ENCODE results near the gene RNLS. TPM values are rescaled to one million over a fixed set of nuclear protein-coding genes. Genes with fewer than 3 reads are reported as not detected.

RNLS gene
- total RNA-seq, 1 donor from 2014 or later, result 1.7 TPM

DNA sequence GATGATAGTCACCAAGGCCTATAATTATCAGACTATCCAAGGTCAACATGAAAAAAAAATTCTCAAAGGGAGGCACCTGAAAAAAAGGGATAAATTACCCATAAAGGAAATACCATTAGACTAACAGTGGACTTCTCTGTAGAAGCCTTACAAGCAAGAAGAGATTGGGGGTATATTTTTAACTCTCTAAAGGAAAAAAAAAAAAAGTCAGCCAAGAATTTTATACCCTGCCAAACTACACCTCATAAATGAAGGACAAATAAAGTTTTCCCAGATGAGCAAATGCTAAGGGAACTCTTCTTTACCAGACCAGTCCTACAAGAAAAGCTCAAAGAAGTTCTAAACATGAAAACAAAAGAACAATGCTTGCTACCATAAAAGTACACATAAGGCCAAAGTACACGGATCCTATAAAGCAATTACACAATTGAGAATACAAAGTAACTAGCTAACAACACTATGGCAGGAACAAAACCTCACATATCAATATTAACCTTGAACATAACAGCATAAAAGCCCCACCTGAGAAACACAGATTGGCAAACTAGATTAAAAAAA is 263.1 kb downstream of the RNLS start:
- Mint-ChIP-seq H3K4me1 (ENCODE audit: unreplicated experiment) (no peaks in the 10 kb centered on the region), H3K27me3 (ENCODE audit: unreplicated experiment) (peaks cover under 1% of the 10 kb centered on the region), H3K27ac (ENCODE audit: unreplicated experiment) (no peak overlapping the region), H3K36me3 (ENCODE audit: unreplicated experiment) (no peaks in the 10 kb centered on the region), H3K4me3 (ENCODE audit: unreplicated experiment) (no peak overlapping the region), H3K9me3 (ENCODE audit: unreplicated experiment) (peaks cover 31% of the 10 kb centered on the region)
- DNase-seq (ENCODE audit: extremely low spot score, unreplicated experiment), result no peak
- TF ChIP-seq, protein P1, sequence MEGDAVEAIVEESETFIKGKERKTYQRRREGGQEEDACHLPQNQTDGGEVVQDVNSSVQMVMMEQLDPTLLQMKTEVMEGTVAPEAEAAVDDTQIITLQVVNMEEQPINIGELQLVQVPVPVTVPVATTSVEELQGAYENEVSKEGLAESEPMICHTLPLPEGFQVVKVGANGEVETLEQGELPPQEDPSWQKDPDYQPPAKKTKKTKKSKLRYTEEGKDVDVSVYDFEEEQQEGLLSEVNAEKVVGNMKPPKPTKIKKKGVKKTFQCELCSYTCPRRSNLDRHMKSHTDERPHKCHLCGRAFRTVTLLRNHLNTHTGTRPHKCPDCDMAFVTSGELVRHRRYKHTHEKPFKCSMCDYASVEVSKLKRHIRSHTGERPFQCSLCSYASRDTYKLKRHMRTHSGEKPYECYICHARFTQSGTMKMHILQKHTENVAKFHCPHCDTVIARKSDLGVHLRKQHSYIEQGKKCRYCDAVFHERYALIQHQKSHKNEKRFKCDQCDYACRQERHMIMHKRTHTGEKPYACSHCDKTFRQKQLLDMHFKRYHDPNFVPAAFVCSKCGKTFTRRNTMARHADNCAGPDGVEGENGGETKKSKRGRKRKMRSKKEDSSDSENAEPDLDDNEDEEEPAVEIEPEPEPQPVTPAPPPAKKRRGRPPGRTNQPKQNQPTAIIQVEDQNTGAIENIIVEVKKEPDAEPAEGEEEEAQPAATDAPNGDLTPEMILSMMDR (IDR thresholded peaks at IDR 0.05), result no peak

DNA sequence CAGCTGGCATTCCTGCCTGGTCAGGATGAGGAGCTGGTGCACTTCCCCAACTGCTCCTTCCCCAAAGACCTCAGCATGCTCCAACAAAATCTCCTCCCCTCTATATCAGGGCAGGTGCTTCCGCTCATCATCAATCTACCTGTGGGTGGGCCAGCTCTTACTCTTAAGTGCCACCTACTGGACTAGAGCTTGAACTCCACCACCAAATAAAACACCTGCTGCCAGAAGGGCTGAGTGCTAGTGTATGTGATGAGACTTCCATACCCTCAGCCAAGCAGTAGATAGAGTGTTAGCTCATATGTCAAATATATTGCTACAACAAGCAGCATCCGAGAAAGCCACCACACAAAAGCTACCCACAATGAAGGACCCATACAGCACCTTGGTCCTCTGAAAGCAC is 264.3 kb downstream of the RNLS start:
- Mint-ChIP-seq H3K36me3 (ENCODE audit: unreplicated experiment) (no peaks in the 10 kb centered on the region), H3K9me3 (ENCODE audit: unreplicated experiment) (peaks cover 31% of the 10 kb centered on the region), H3K4me3 (ENCODE audit: unreplicated experiment) (no peak overlapping the region), H3K27ac (ENCODE audit: unreplicated experiment) (no peak overlapping the region), H3K4me1 (ENCODE audit: unreplicated experiment) (no peaks in the 10 kb centered on the region), H3K27me3 (ENCODE audit: unreplicated experiment) (peaks cover 7% of the 10 kb centered on the region)
- TF ChIP-seq, protein P1 (IDR thresholded peaks at IDR 0.05), result peak; percentile 31
- DNase-seq (ENCODE audit: extremely low spot score, unreplicated experiment), result no peak

DNA sequence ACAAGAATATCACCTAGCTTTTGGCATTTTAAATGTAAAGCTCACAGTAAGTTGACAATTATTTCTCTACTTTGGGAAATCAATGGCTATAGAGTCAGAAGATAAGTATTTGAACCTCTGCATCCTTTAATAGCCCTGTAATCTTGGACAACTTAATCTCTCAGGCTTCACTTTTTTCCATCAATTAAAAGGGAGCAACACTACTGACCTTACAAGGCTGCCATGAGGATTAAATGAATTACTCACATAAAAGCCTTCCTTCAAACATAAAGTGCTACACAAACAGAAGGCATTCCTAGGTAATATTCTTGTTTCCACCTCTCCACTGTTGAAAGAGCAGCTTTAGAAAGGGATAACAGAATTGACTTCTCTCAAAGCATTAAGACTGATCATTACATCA is 266.0 kb downstream of the RNLS start:
- H3K4me3 Mint-ChIP-seq (ENCODE audit: unreplicated experiment), result no peak overlapping the region
- no peaks in the 10 kb centered on the region for H3K4me1 Mint-ChIP-seq (ENCODE audit: unreplicated experiment)
- no peak overlapping the region for H3K27ac Mint-ChIP-seq (ENCODE audit: unreplicated experiment)
- TF ChIP-seq, protein P1 (IDR thresholded peaks at IDR 0.05), result no peak
- no peaks in the 10 kb centered on the region for H3K36me3 Mint-ChIP-seq (ENCODE audit: unreplicated experiment)
- DNase-seq (ENCODE audit: extremely low spot score, unreplicated experiment), result no peak
- peaks cover 7% of the 10 kb centered on the region for H3K27me3 Mint-ChIP-seq (ENCODE audit: unreplicated experiment)
- peaks cover 31% of the 10 kb centered on the region for H3K9me3 Mint-ChIP-seq (ENCODE audit: unreplicated experiment)

DNA sequence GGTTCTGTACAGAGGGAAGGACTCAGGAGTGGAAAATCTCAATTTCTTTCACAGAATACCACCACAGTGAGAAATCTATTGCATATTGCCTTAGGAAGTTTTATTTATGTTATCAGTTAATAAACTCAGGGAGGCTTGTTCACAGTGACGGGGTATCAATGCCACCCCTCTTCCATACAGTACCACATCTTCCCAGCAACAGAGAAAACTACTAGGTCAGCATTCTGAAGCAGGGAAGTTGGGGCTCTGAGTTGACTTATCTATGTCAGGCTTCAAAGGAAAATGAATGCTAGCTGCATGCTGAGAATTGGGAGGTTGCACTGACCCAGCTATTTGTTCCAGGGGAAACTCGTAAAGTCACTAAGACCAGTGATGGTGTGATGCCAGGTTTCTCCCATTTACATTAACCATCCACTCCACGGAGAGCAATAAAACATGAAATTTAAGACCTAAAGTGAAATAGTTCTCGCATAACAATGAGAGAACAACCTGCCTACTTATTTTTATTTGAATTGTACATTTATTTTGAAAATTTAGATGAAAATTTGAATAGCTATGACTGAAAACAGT is 266.7 kb downstream of the RNLS start:
- Mint-ChIP-seq H3K36me3 (ENCODE audit: unreplicated experiment) (no peaks in the 10 kb centered on the region), H3K27me3 (ENCODE audit: unreplicated experiment) (peaks cover 7% of the 10 kb centered on the region), H3K9me3 (ENCODE audit: unreplicated experiment) (peaks cover 26% of the 10 kb centered on the region), H3K27ac (ENCODE audit: unreplicated experiment) (no peak overlapping the region), H3K4me3 (ENCODE audit: unreplicated experiment) (no peak overlapping the region), H3K4me1 (ENCODE audit: unreplicated experiment) (no peaks in the 10 kb centered on the region)
- no peak for DNase-seq (ENCODE audit: extremely low spot score, unreplicated experiment)
- TF ChIP-seq, protein P1 (IDR thresholded peaks at IDR 0.05), result no peak

DNA sequence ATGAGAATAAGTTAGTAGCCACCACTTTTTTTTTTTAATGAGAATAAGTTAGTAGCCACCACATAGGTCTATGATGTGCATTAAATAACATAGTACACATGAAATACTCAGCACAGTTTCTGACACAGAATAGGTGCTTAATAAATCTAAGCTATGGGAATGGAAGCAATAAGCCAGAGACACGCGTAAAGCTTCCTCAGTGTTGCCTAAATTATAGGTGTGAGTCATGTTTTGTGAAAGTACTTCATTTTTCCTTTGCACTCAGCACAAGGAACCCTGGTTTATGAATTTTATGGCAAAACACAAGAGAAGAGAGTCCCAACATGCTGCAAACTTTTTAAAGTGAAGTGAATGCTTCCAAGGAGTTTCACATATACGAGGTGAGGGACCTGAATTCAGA is 267.4 kb downstream of the RNLS start:
- no peaks in the 10 kb centered on the region for H3K4me1 Mint-ChIP-seq (ENCODE audit: unreplicated experiment)
- no peak overlapping the region for H3K4me3 Mint-ChIP-seq (ENCODE audit: unreplicated experiment)
- TF ChIP-seq, protein P1 (IDR thresholded peaks at IDR 0.05), result no peak
- no peak overlapping the region for H3K27ac Mint-ChIP-seq (ENCODE audit: unreplicated experiment)
- no peak for DNase-seq (ENCODE audit: extremely low spot score, unreplicated experiment)
- H3K9me3 Mint-ChIP-seq (ENCODE audit: unreplicated experiment), result peaks cover 20% of the 10 kb centered on the region
- no peaks in the 10 kb centered on the region for H3K36me3 Mint-ChIP-seq (ENCODE audit: unreplicated experiment)
- H3K27me3 Mint-ChIP-seq (ENCODE audit: unreplicated experiment), result peaks cover 7% of the 10 kb centered on the region

Data from osteocyte (in vitro differentiated cells).